GM19023 (cell line): Measurements from ENCODE around the gene CDK3.

Experiments used
- ATAC-seq: cut with Tn5 transposase; IDR thresholded peaks from one replicate; pipeline ENCODE4 v1.9.1; 2021; ENCODE audit warnings: mild to moderate bottlenecking, moderate library complexity; ENCODE audit not compliant: unreplicated experiment

Gene CDK3

GRCh38 chr17:76013377-76013932, 12.8 kb downstream of the CDK3 start:
- no peak for ATAC-seq

- ATAC-seq = peak; percentile 69
Observed at GRCh38 chr17:76014100-76014924, 13.7 kb downstream of the CDK3 start.

GRCh38 chr17:76014925-76015261, 14.2 kb downstream of the CDK3 start:
- ATAC-seq = no peak

GRCh38 chr17:76017481-76018339, 17.1 kb downstream of the CDK3 start:
- ATAC-seq = no peak

- ATAC-seq = no peak
Observed at GRCh38 chr17:76018340-76018680, 17.7 kb downstream of the CDK3 start.

- ATAC-seq = no peak
Observed at GRCh38 chr17:76018801-76019200, 18.1 kb downstream of the CDK3 start.

- no peak for ATAC-seq
Observed at GRCh38 chr17:76019833-76020467, 19.3 kb downstream of the CDK3 start.

GRCh38 chr17:76022285-76022684, 21.6 kb downstream of the CDK3 start:
- no peak for ATAC-seq

- no peak for ATAC-seq
Observed at GRCh38 chr17:76022973-76023899, 22.6 kb downstream of the CDK3 start.

GRCh38 chr17:76023900-76024237, 23.2 kb downstream of the CDK3 start:
- no peak for ATAC-seq

- no peak for ATAC-seq
Observed at GRCh38 chr17:76024353-76024752, 23.7 kb downstream of the CDK3 start.

GRCh38 chr17:76025294-76025693, 24.6 kb downstream of the CDK3 start:
- no peak for ATAC-seq

GRCh38 chr17:76026714-76027158, 26.1 kb downstream of the CDK3 start:
- ATAC-seq = no peak

GRCh38 chr17:76027159-76027839, 26.6 kb downstream of the CDK3 start, which contains the start of gene EVPL:
Gene EVPL (minus strand): TSS chr17:76027306. CDS start chr17:76027198, 108 bp downstream.
- no peak for ATAC-seq

GRCh38 chr17:76032073-76032779, 31.6 kb downstream of the CDK3 start:
- no peak for ATAC-seq

- ATAC-seq = no peak
Observed at GRCh38 chr17:76032780-76033108, 32.1 kb downstream of the CDK3 start.

GRCh38 chr17:76033139-76033538, 32.5 kb downstream of the CDK3 start:
- no peak for ATAC-seq

- ATAC-seq = no peak
Observed at GRCh38 chr17:76034428-76035350, 34.0 kb downstream of the CDK3 start.
